MM.1S (cell line): ENCODE data around the gene ZBTB24.

ENCODE experiments used
- DNase-seq: peaks from one replicate; pipeline ENCODE4 v3.0.0-alpha.2; 2015
- H2AFZ ChIP-seq: fragments of 300-600 bp; sonication (generic); 2 replicates; pipeline ENCODE4 v1.6.0; 2016; ENCODE audit warnings: antibody characterized with exemption, low read length
- H3F3A ChIP-seq: fragments of 300-600 bp; sonication (generic); 2 replicates; pipeline ENCODE4 v1.6.1; 2016; ENCODE audit warnings: mild to moderate bottlenecking, antibody characterized with exemption, low read length, moderate library complexity, mixed read lengths; ENCODE audit not compliant: insufficient read depth
- H3K27ac ChIP-seq: fragments of 300-600 bp; sonication (generic); 2 replicates; pipeline ENCODE4 v1.5.1; 2016; ENCODE audit warnings: mild to moderate bottlenecking, low read length
- H3K27me3 ChIP-seq: fragments of 300-600 bp; sonication (generic); replicated peaks from 2 replicates; pipeline ENCODE4 v1.6.0; 2016; ENCODE audit warnings: low read length; ENCODE audit not compliant: insufficient read depth
- H3K36me3 ChIP-seq: fragments of 300-600 bp; sonication (generic); replicated peaks from 2 replicates; pipeline ENCODE4 v1.6.1; 2016; ENCODE audit warnings: mild to moderate bottlenecking, low read length, mixed read lengths; ENCODE audit not compliant: insufficient read depth
- H3K4me1 ChIP-seq: fragments of 300-600 bp; sonication (generic); 2 replicates; pipeline ENCODE4 v1.6.1; 2016; ENCODE audit warnings: low read length, mixed read lengths
- H3K4me2 ChIP-seq: fragments of 300-600 bp; sonication (generic); 2 replicates; pipeline ENCODE4 v1.6.0; 2016; ENCODE audit warnings: low read depth, low read length
- H3K4me3 ChIP-seq: fragments of 300-600 bp; sonication (generic); 2 replicates; pipeline ENCODE4 v1.5.1; 2016; ENCODE audit warnings: low read length, mixed read lengths
- H3K79me2 ChIP-seq: fragments of 300-600 bp; sonication (generic); 2 replicates; pipeline ENCODE4 v1.6.1; 2016; ENCODE audit warnings: mixed run types, low read length, mixed read lengths
- H3K9ac ChIP-seq: fragments of 300-600 bp; sonication (generic); 2 replicates; pipeline ENCODE4 v1.6.1; 2016; ENCODE audit warnings: low read length, mixed read lengths
- H3K9me2 ChIP-seq: fragments of 300-600 bp; sonication (generic); replicated peaks from 2 replicates; pipeline ENCODE4 v1.6.1; 2016; ENCODE audit warnings: mild to moderate bottlenecking, low read length, mixed read lengths; ENCODE audit not compliant: insufficient read depth
- H3K9me3 ChIP-seq: fragments of 300-600 bp; sonication (generic); replicated peaks from 2 replicates; pipeline ENCODE4 v1.6.1; 2016; ENCODE audit warnings: mild to moderate bottlenecking, low read length, mixed read lengths; ENCODE audit not compliant: insufficient read depth
- H4K20me1 ChIP-seq: fragments of 300-600 bp; sonication (generic); 2 replicates; pipeline ENCODE4 v1.6.1; 2016; ENCODE audit warnings: mild to moderate bottlenecking, low read length, moderate library complexity, mixed read lengths; ENCODE audit not compliant: insufficient read depth
- EZH2 ChIP-seq: fragments of 300-600 bp; sonication (generic); optimal IDR thresholded peaks from 2 replicates; pipeline ENCODE3; 2017; ENCODE audit warnings: low read depth, mild to moderate bottlenecking, antibody characterized with exemption, low read length, mixed read lengths
- EZH2phosphoT487 ChIP-seq: fragments of 300-600 bp; sonication (generic); IDR thresholded peaks from 2 replicates; pipeline ENCODE4 v1.6.1; 2018; ENCODE audit warnings: antibody characterized with exemption, low read length
- TF ChIP-seq, protein P1 (sequence below): fragments of 300-600 bp; sonication (generic); IDR thresholded peaks from 2 replicates; pipeline ENCODE4 v1.5.1; 2016; ENCODE audit warnings: antibody characterized with exemption, low read length, mixed read lengths

ZBTB24 gene

GRCh38 chr6:109442393-109442924 is 40.6 kb downstream of the ZBTB24 start:
- 0 out of 2 replicates have a peak, but pooled peaks cover 6% of the 10 kb centered on the region for H3K4me1 ChIP-seq
- no peaks in the 10 kb centered on the region for H3K27me3 ChIP-seq
- H3K36me3 ChIP-seq, result no peaks in the 10 kb centered on the region; the same call in 1 of the 2 replicates
- no peaks in the 10 kb centered on the region for H3K9me3 ChIP-seq
- no peaks in the 10 kb centered on the region for H4K20me1 ChIP-seq
- H3K4me3 ChIP-seq, result no peak overlapping the region; the same call in 1 of the 2 replicates
- TF ChIP-seq, protein P1, sequence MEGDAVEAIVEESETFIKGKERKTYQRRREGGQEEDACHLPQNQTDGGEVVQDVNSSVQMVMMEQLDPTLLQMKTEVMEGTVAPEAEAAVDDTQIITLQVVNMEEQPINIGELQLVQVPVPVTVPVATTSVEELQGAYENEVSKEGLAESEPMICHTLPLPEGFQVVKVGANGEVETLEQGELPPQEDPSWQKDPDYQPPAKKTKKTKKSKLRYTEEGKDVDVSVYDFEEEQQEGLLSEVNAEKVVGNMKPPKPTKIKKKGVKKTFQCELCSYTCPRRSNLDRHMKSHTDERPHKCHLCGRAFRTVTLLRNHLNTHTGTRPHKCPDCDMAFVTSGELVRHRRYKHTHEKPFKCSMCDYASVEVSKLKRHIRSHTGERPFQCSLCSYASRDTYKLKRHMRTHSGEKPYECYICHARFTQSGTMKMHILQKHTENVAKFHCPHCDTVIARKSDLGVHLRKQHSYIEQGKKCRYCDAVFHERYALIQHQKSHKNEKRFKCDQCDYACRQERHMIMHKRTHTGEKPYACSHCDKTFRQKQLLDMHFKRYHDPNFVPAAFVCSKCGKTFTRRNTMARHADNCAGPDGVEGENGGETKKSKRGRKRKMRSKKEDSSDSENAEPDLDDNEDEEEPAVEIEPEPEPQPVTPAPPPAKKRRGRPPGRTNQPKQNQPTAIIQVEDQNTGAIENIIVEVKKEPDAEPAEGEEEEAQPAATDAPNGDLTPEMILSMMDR, result no peak
- TF ChIP-seq EZH2, result no peak
- no peak for TF ChIP-seq EZH2phosphoT487
- no peak overlapping the region for H2AFZ ChIP-seq
- DNase-seq, result no peak
- no peak overlapping the region for H3K27ac ChIP-seq
- peaks cover 22% of the 10 kb centered on the region for H3K79me2 ChIP-seq
- no peak overlapping the region for H3K9ac ChIP-seq
- H3K9me2 ChIP-seq, result no peaks in the 10 kb centered on the region
- no peak overlapping the region for H3K4me2 ChIP-seq
- H3F3A ChIP-seq, result peaks cover 6% of the 10 kb centered on the region; the same call in 1 of the 2 replicates

GRCh38 chr6:109441069-109441816 is 41.8 kb downstream of the ZBTB24 start:
- peak overlapping the region; percentile 88 for H3K4me3 ChIP-seq
- H3K27ac ChIP-seq, result peak overlapping the region; percentile 52; the same call in 1 of the 2 replicates
- peak; percentile 31 for DNase-seq

GRCh38 chr6:109440331-109441068 is 42.5 kb downstream of the ZBTB24 start, which contains the start of the genes PPIL6 and SMPD2:
Gene PPIL6, minus strand, starts transcription at chr6:109440628. Its CDS starts 38 bp downstream, at chr6:109440590.
Gene SMPD2, plus strand, starts transcription at chr6:109440724. Its CDS starts 398 bp downstream, at chr6:109441122.
- Histone ChIP-seq H3K9ac (peak within 1 kb of the TSS; percentile 90), H3K27me3 (no peaks in the 10 kb centered on the region), H3K4me1 (0 out of 2 replicates have a peak, but pooled peaks cover 6% of the 10 kb centered on the region), H3K9me2 (no peaks in the 10 kb centered on the region), H3K79me2 (peaks cover 22% of the 10 kb centered on the region), H4K20me1 (no peaks in the 10 kb centered on the region), H2AFZ (peak within 1 kb of the TSS; percentile 85), H3K4me2 (peak within 1 kb of the TSS; percentile 94), H3K4me3 (peak within 1 kb of the TSS; percentile 88), H3K36me3 (no peaks in the 10 kb centered on the region; the same call in 1 of the 2 replicates), H3K27ac (peak within 1 kb of the TSS; percentile 52; the same call in 1 of the 2 replicates), H3F3A (peaks cover 6% of the 10 kb centered on the region; the same call in 1 of the 2 replicates), H3K9me3 (no peaks in the 10 kb centered on the region)
- TF ChIP-seq, protein P1, result no peak
- TF ChIP-seq EZH2 (no peak), EZH2phosphoT487 (no peak)
- peak; percentile 83 for DNase-seq

More at GRCh38 chr6:109441069-109441816, 41.8 kb downstream of the ZBTB24 start:
- H2AFZ ChIP-seq, result peak overlapping the region; percentile 85
- H3K36me3 ChIP-seq, result no peaks in the 10 kb centered on the region; the same call in 1 of the 2 replicates
- H3K9ac ChIP-seq, result peak overlapping the region; percentile 90
- H3K4me2 ChIP-seq, result peak overlapping the region; percentile 94
- no peaks in the 10 kb centered on the region for H3K9me2 ChIP-seq
- H3K79me2 ChIP-seq, result peaks cover 22% of the 10 kb centered on the region
- H3F3A ChIP-seq, result peaks cover 6% of the 10 kb centered on the region; the same call in 1 of the 2 replicates
- TF ChIP-seq, protein P1, result no peak
- TF ChIP-seq EZH2phosphoT487 (no peak), EZH2 (no peak)
- H3K9me3 ChIP-seq, result no peaks in the 10 kb centered on the region
- H3K4me1 ChIP-seq, result 0 out of 2 replicates have a peak, but pooled peaks cover 6% of the 10 kb centered on the region
- H4K20me1 ChIP-seq, result no peaks in the 10 kb centered on the region
- no peaks in the 10 kb centered on the region for H3K27me3 ChIP-seq
